Endodermal cell (in vitro differentiated cells): ENCODE results near the gene PURA. TPM values are rescaled to one million over a fixed set of nuclear protein-coding genes. Genes with fewer than 3 reads are reported as not detected.

Experiments
- DNase-seq: peaks from one replicate; pipeline ENCODE4 v3.0.0-alpha.2; 2017
- H3K27ac ChIP-seq: 2 replicates; pipeline ENCODE4 v1.5.1; 2013; ENCODE audit warnings: mild to moderate bottlenecking, low read depth, low read length, moderate library complexity
- H3K27me3 ChIP-seq: 2 replicates; pipeline ENCODE4 v1.6.1; 2013; ENCODE audit warnings: mild to moderate bottlenecking, low read length, moderate library complexity; ENCODE audit not compliant: insufficient read depth, control insufficient read depth, poor library complexity, severe bottlenecking
- H3K36me3 ChIP-seq: 2 replicates; pipeline ENCODE4 v1.7.0; 2013; ENCODE audit warnings: mild to moderate bottlenecking, low read length, moderate library complexity; ENCODE audit not compliant: control insufficient read depth, insufficient read depth
- H3K4me1 ChIP-seq: one replicate; pipeline ENCODE4 v1.7.0; 2013; ENCODE audit warnings: low read length; ENCODE audit not compliant: control insufficient read depth, insufficient read depth
- H3K4me3 ChIP-seq: 2 replicates; pipeline ENCODE4 v1.5.1; 2013; ENCODE audit warnings: mild to moderate bottlenecking, low read length, moderate library complexity
- H3K9ac ChIP-seq: 2 replicates; pipeline ENCODE4 v1.6.1; 2013; ENCODE audit warnings: mild to moderate bottlenecking, low read length, moderate library complexity; ENCODE audit not compliant: poor library complexity, severe bottlenecking; ENCODE audit errors: extremely low read depth
- H3K9me3 ChIP-seq: 2 replicates; pipeline ENCODE4 v1.6.1; 2013; ENCODE audit warnings: mild to moderate bottlenecking, low read length, moderate library complexity; ENCODE audit not compliant: control insufficient read depth
- H3K27ac Mint-ChIP-seq: 2 replicates; pipeline ENCODE4 v1.8.0; 2020; ENCODE audit warnings: mixed read lengths
- H3K27me3 Mint-ChIP-seq: 2 replicates; pipeline ENCODE4 v1.8.0; 2021; ENCODE audit warnings: mild to moderate bottlenecking, mixed read lengths; ENCODE audit not compliant: insufficient read depth
- H3K36me3 Mint-ChIP-seq: 2 replicates; pipeline ENCODE4 v1.8.0; 2020; ENCODE audit warnings: low read depth, mixed read lengths
- H3K4me1 Mint-ChIP-seq: 2 replicates; pipeline ENCODE4 v1.8.0; 2020; ENCODE audit warnings: mixed read lengths
- H3K4me3 Mint-ChIP-seq: 2 replicates; pipeline ENCODE4 v1.8.0; 2020; ENCODE audit warnings: mild to moderate bottlenecking, moderate library complexity, mixed read lengths
- H3K9me3 Mint-ChIP-seq: 2 replicates; pipeline ENCODE4 v1.8.0; 2020; ENCODE audit warnings: mild to moderate bottlenecking, mixed read lengths
- WGBS, 2 experiments: methylation state at CpG; one replicate each; pipeline versions ENCODE4 v1.1.5 to v1.1.7; 2013; ENCODE audit warnings: missing lambda C conversion rate in 2 of 2, mixed read lengths in 1 of 2; ENCODE audit not compliant: insufficient coverage in 1 of 2, insufficient read length in 1 of 2; 5-methylcytosine and 5-hydroxymethylcytosine counted together
- total RNA-seq, 2 donors: library from RNA; stranded (reverse); fragmentation: NEBNext Ultra II Directional in 1 of 2; extraction: Animal tissue kit (Norgen Biotek cat#: 25700) in 1 of 2; gene quantifications; 2 replicates in 1 of 2; 3 replicates in 1 of 2; pipeline ENCODE4 v1.2.1, GENCODE V29; 2021
- TF ChIP-seq, protein P1 (sequence below): fragments of 200-600 bp; sonication (generic); conservative IDR thresholded peaks from 2 replicates; pipeline ENCODE4 v1.5.0; 2021; ENCODE audit warnings: antibody characterized with exemption, mild to moderate bottlenecking

The PURA gene
- total RNA-seq, 2 donors from 2014 or later = 6.8 to 7.7 TPM

DNA sequence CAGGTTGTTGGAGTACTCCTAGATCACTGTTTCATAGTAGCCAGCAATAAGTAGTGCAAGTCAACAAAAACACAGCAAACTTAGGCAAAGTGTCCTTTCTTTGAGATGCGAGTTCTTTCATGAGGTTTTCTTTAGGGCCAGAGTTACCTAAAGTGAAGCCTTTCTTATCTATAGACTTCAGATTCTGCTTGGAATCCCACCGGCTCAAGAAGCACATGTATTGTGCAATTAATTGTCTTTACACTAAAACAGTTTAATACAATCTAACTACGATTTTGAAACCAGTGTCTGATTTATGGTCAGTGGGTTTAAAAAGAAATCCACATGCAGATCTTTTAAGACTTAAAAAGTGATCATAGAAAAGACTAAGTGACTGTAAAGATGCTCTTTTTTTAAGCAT, 3.6 kb downstream of the PURA start:
- no peak overlapping the region for H3K4me3 Mint-ChIP-seq
- H3K36me3 Mint-ChIP-seq = no peaks in the 10 kb centered on the region
- Histone ChIP-seq H3K9me3 (no peaks in the 10 kb centered on the region), H3K4me1 (peaks cover 3% of the 10 kb centered on the region), H3K9ac (no peak overlapping the region), H3K4me3 (no peak overlapping the region), H3K36me3 (no peaks in the 10 kb centered on the region), H3K27me3 (peaks cover 29% of the 10 kb centered on the region), H3K27ac (no peak overlapping the region)
- no peak for DNase-seq
- peaks cover 30% of the 10 kb centered on the region for H3K27me3 Mint-ChIP-seq
- 74 to 88% methylated on average over 2 to 3 of the region's 3 CpGs for WGBS, 2 experiments
- TF ChIP-seq, protein P1, sequence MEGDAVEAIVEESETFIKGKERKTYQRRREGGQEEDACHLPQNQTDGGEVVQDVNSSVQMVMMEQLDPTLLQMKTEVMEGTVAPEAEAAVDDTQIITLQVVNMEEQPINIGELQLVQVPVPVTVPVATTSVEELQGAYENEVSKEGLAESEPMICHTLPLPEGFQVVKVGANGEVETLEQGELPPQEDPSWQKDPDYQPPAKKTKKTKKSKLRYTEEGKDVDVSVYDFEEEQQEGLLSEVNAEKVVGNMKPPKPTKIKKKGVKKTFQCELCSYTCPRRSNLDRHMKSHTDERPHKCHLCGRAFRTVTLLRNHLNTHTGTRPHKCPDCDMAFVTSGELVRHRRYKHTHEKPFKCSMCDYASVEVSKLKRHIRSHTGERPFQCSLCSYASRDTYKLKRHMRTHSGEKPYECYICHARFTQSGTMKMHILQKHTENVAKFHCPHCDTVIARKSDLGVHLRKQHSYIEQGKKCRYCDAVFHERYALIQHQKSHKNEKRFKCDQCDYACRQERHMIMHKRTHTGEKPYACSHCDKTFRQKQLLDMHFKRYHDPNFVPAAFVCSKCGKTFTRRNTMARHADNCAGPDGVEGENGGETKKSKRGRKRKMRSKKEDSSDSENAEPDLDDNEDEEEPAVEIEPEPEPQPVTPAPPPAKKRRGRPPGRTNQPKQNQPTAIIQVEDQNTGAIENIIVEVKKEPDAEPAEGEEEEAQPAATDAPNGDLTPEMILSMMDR = no peak
- peaks cover 11% of the 10 kb centered on the region for H3K4me1 Mint-ChIP-seq
- no peaks in the 10 kb centered on the region for H3K9me3 Mint-ChIP-seq
- H3K27ac Mint-ChIP-seq = no peak overlapping the region

- no peak overlapping the region for H3K27ac ChIP-seq
- DNase-seq = no peak
- no peaks in the 10 kb centered on the region for H3K36me3 ChIP-seq
- Mint-ChIP-seq H3K27ac (no peak overlapping the region), H3K4me3 (no peak overlapping the region), H3K4me1 (peaks cover 10% of the 10 kb centered on the region), H3K27me3 (peaks cover 21% of the 10 kb centered on the region), H3K36me3 (no peaks in the 10 kb centered on the region), H3K9me3 (no peaks in the 10 kb centered on the region)
- peaks cover 20% of the 10 kb centered on the region for H3K27me3 ChIP-seq
- H3K9ac ChIP-seq = no peak overlapping the region
- no peaks in the 10 kb centered on the region for H3K9me3 ChIP-seq
- WGBS, 2 experiments = 71 to 83% methylated on average over 2 to 3 of the region's 3 CpGs
- no peaks in the 10 kb centered on the region for H3K4me1 ChIP-seq
- no peak overlapping the region for H3K4me3 ChIP-seq
- TF ChIP-seq, protein P1 = no peak
Observed at GRCh38 chr5:140118302-140118936, 4.5 kb downstream of the PURA start.

- WGBS, 2 experiments = 92% methylated on average over 4 of the region's 4 CpGs; no CpG with 5 or more reads in 1 of the 2 experiments
- H3K4me3 ChIP-seq = no peak within 1 kb of the TSS
- Mint-ChIP-seq H3K9me3 (no peaks in the 10 kb centered on the region), H3K27ac (no peak within 1 kb of the TSS), H3K36me3 (no peaks in the 10 kb centered on the region), H3K27me3 (peaks cover 20% of the 10 kb centered on the region), H3K4me1 (no peaks in the 10 kb centered on the region), H3K4me3 (no peak within 1 kb of the TSS)
- H3K9ac ChIP-seq = no peak within 1 kb of the TSS
- no peaks in the 10 kb centered on the region for H3K9me3 ChIP-seq
- no peak within 1 kb of the TSS for H3K27ac ChIP-seq
- DNase-seq = no peak
- TF ChIP-seq, protein P1 = no peak
- peaks cover 12% of the 10 kb centered on the region for H3K27me3 ChIP-seq
- H3K36me3 ChIP-seq = no peaks in the 10 kb centered on the region
- H3K4me1 ChIP-seq = no peaks in the 10 kb centered on the region
Observed at GRCh38 chr5:140125637-140126036, 11.7 kb downstream of the PURA start, which contains the start of gene IGIP. Gene IGIP (plus strand): TSS chr5:140125937. CDS start chr5:140128477, 2,540 bp downstream.
